HK-2 (cell line): ENCODE data around the gene ZNF469.

ENCODE experiments used
- DNase-seq: peaks from one replicate; pipeline ENCODE4 v3.0.0-alpha.2; 2018; ENCODE audit not compliant: unreplicated experiment

The ZNF469 gene

GRCh38 chr16:88346680-88347505 is 35.9 kb upstream of the ZNF469 start:
- DNase-seq, result no peak

GRCh38 chr16:88347656-88348376 is 34.9 kb upstream of the ZNF469 start:
- DNase-seq, result no peak

GRCh38 chr16:88348377-88349152 is 34.2 kb upstream of the ZNF469 start:
- DNase-seq, result no peak

GRCh38 chr16:88349153-88349902 is 33.4 kb upstream of the ZNF469 start:
- DNase-seq, result no peak

GRCh38 chr16:88349903-88350900 is 32.6 kb upstream of the ZNF469 start:
- DNase-seq, result no peak

- DNase-seq, result no peak
Measured at GRCh38 chr16:88350922-88351321, 31.8 kb upstream of the ZNF469 start.

- DNase-seq, result no peak
Measured at GRCh38 chr16:88351491-88352101, 31.2 kb upstream of the ZNF469 start.

GRCh38 chr16:88352261-88353200 is 30.2 kb upstream of the ZNF469 start:
- no peak for DNase-seq

- DNase-seq, result no peak
Measured at GRCh38 chr16:88353232-88353631, 29.5 kb upstream of the ZNF469 start.

GRCh38 chr16:88353691-88354090 is 29.1 kb upstream of the ZNF469 start:
- DNase-seq, result no peak

- no peak for DNase-seq
Measured at GRCh38 chr16:88354229-88355092, 28.3 kb upstream of the ZNF469 start.

- no peak for DNase-seq
Measured at GRCh38 chr16:88355093-88355388, 27.7 kb upstream of the ZNF469 start.

- no peak for DNase-seq
Measured at GRCh38 chr16:88355389-88356123, 27.2 kb upstream of the ZNF469 start.

- DNase-seq, result no peak
Measured at GRCh38 chr16:88356124-88356726, 26.5 kb upstream of the ZNF469 start.

- DNase-seq, result no peak
Measured at GRCh38 chr16:88356727-88357199, 26.0 kb upstream of the ZNF469 start.

GRCh38 chr16:88357317-88358022 is 25.3 kb upstream of the ZNF469 start:
- no peak for DNase-seq
